Limb (tissue), 2 donors: ENCODE data around the gene LMBR1.

Source experiments
- DNase-seq, 2 donors: peaks; one replicate each; pipeline ENCODE4 v3.0.0-alpha.2; 2016; ENCODE audit errors: extremely low spot score in 2 of 2

LMBR1 gene

DNA sequence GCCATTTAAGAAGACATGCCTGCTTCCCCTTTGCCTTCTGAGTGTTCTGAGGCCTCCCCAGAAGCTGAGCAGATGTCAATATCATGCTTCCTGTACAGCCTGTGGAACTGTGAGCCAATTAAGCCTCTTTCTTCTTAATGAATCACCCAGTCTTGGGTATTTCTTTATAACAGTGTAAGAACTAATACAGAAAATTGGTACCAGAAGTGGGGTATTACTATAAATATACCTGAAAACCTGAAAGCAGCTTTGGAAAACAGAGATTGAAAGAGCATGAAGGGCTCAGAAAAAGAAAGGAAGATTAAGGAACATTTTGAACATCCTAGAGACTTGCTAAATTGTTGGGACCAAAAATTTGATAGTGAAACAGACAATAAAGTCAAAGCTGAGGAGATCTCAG lies 264.4 kb downstream of the LMBR1 start:
- no peak for DNase-seq
